Activated naive CD8-positive, alpha-beta T cell treated with anti-CD3 and anti-CD28 coated beads for 36 hours (primary cell): ENCODE results near the gene PTPN20. TPM values are rescaled to one million over a fixed set of nuclear protein-coding genes. Genes with fewer than 3 reads are reported as not detected.

ENCODE experiments used
- DNase-seq: peaks from one replicate; pipeline ENCODE4 v3.0.0; 2021
- H3K27ac Mint-ChIP-seq: one replicate; pipeline ENCODE4 v1.8.0; 2022; ENCODE audit warnings: mild to moderate bottlenecking, moderate library complexity, mixed read lengths
- H3K27me3 Mint-ChIP-seq: one replicate; pipeline ENCODE4 v1.8.0; 2022; ENCODE audit warnings: mild to moderate bottlenecking, mixed read lengths
- H3K36me3 Mint-ChIP-seq: one replicate; pipeline ENCODE4 v1.8.0; 2021; ENCODE audit warnings: mild to moderate bottlenecking, mixed read lengths
- H3K4me1 Mint-ChIP-seq: one replicate; pipeline ENCODE4 v1.8.0; 2021; ENCODE audit warnings: mixed read lengths
- H3K4me3 Mint-ChIP-seq: one replicate; pipeline ENCODE4 v1.8.0; 2022; ENCODE audit warnings: mild to moderate bottlenecking, moderate library complexity, mixed read lengths
- H3K9me3 Mint-ChIP-seq: one replicate; pipeline ENCODE4 v1.8.0; 2022; ENCODE audit warnings: mixed read lengths
- total RNA-seq, 2 experiments: library from RNA; stranded (reverse); gene quantifications; one replicate each; pipeline ENCODE4 v1.2.3, GENCODE V29; 2021

PTPN20 gene
- total RNA-seq, 2 experiments from 2014 or later: 1.8 to 2.6 TPM

- peaks cover 3% of the 10 kb centered on the region for H3K27me3 Mint-ChIP-seq
- no peaks in the 10 kb centered on the region for H3K36me3 Mint-ChIP-seq
- H3K4me3 Mint-ChIP-seq: no peak overlapping the region
- H3K9me3 Mint-ChIP-seq: no peaks in the 10 kb centered on the region
- DNase-seq: no peak
- H3K27ac Mint-ChIP-seq: no peak overlapping the region
- H3K4me1 Mint-ChIP-seq: peaks cover 4% of the 10 kb centered on the region
These were observed 112.2 kb downstream of the PTPN20 start for GRCh38 chr10:47023237-47024045.

DNA sequence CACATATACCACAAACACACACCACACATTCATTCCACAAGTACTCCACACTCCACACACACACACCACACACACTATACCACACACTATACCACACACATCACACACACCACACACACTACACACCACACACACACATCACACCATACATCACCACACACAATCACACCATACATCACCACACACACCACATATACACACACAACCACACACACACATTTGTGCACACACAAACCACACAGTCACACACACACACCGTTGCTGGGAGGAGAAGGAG lies 112.8 kb downstream of the PTPN20 start:
- DNase-seq: no peak
- Mint-ChIP-seq H3K36me3 (no peaks in the 10 kb centered on the region), H3K4me1 (peaks cover 4% of the 10 kb centered on the region), H3K27ac (no peak overlapping the region), H3K4me3 (no peak overlapping the region), H3K9me3 (no peaks in the 10 kb centered on the region), H3K27me3 (peaks cover 3% of the 10 kb centered on the region)

GRCh38 chr10:47024399-47025252 lies 113.4 kb downstream of the PTPN20 start:
- no peaks in the 10 kb centered on the region for H3K9me3 Mint-ChIP-seq
- peaks cover 4% of the 10 kb centered on the region for H3K4me1 Mint-ChIP-seq
- H3K36me3 Mint-ChIP-seq: no peaks in the 10 kb centered on the region
- H3K27ac Mint-ChIP-seq: no peak overlapping the region
- no peak overlapping the region for H3K4me3 Mint-ChIP-seq
- H3K27me3 Mint-ChIP-seq: peaks cover 3% of the 10 kb centered on the region
- DNase-seq: peak; percentile 72

DNA sequence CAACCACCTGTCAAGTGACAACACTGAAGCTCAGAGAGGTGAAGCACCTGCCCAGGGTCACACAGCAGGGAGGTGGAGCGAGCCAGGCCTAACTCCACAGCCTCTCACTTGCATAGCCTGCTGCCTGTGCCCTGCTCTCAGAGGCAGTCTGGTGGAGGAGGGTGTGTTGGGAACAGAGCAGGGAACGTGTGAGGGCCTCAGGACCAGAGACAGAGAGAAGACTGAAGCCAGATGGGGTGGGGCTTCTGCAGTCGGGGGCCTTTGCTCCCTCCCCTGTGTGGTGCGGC lies 114.0 kb downstream of the PTPN20 start:
- H3K4me3 Mint-ChIP-seq: no peak overlapping the region
- peaks cover 4% of the 10 kb centered on the region for H3K4me1 Mint-ChIP-seq
- no peaks in the 10 kb centered on the region for H3K9me3 Mint-ChIP-seq
- no peak overlapping the region for H3K27ac Mint-ChIP-seq
- no peak for DNase-seq
- no peaks in the 10 kb centered on the region for H3K36me3 Mint-ChIP-seq
- H3K27me3 Mint-ChIP-seq: peaks cover 3% of the 10 kb centered on the region

GRCh38 chr10:47025540-47026300 lies 114.5 kb downstream of the PTPN20 start:
- no peak overlapping the region for H3K27ac Mint-ChIP-seq
- no peaks in the 10 kb centered on the region for H3K36me3 Mint-ChIP-seq
- no peak for DNase-seq
- H3K4me1 Mint-ChIP-seq: peaks cover 4% of the 10 kb centered on the region
- H3K9me3 Mint-ChIP-seq: no peaks in the 10 kb centered on the region
- H3K27me3 Mint-ChIP-seq: peaks cover 3% of the 10 kb centered on the region
- H3K4me3 Mint-ChIP-seq: no peak overlapping the region

- Mint-ChIP-seq H3K36me3 (no peaks in the 10 kb centered on the region), H3K9me3 (no peaks in the 10 kb centered on the region), H3K4me1 (peaks cover 4% of the 10 kb centered on the region), H3K27me3 (peaks cover 3% of the 10 kb centered on the region), H3K27ac (no peak overlapping the region), H3K4me3 (no peak overlapping the region)
- no peak for DNase-seq
These were observed 115.3 kb downstream of the PTPN20 start for GRCh38 chr10:47026301-47027107.

GRCh38 chr10:47027108-47027783 lies 116.0 kb downstream of the PTPN20 start:
- Mint-ChIP-seq H3K36me3 (no peaks in the 10 kb centered on the region), H3K27ac (no peak overlapping the region), H3K27me3 (peaks cover 3% of the 10 kb centered on the region), H3K9me3 (no peaks in the 10 kb centered on the region), H3K4me1 (peaks cover 4% of the 10 kb centered on the region), H3K4me3 (no peak overlapping the region)
- DNase-seq: no peak

DNA sequence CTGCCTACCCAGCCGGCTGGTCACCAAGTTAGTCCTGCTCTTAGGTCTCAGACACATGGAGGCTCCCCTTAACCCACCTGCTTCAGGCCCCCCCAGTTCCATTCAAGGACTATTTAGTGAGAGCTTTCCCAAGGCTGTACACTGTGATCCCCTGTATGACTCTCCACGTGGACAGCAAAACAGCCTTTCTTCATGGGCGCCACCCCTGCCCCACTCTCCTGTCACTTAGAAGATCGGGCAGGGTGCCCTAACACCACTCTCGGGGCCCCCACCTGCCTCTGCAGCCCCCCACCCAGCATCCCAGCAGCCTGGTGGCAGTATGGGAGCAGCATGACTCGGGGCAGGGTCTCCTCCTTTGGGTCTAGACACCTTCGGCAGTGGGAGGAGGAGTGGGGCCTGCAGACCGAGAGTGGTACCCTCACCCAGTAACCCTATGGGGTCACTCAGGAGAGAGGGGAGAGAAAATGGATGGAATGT lies 116.6 kb downstream of the PTPN20 start:
- Mint-ChIP-seq H3K4me1 (peaks cover 4% of the 10 kb centered on the region), H3K27ac (no peak overlapping the region), H3K36me3 (no peaks in the 10 kb centered on the region), H3K27me3 (peaks cover 3% of the 10 kb centered on the region), H3K9me3 (no peaks in the 10 kb centered on the region), H3K4me3 (no peak overlapping the region)
- no peak for DNase-seq

DNA sequence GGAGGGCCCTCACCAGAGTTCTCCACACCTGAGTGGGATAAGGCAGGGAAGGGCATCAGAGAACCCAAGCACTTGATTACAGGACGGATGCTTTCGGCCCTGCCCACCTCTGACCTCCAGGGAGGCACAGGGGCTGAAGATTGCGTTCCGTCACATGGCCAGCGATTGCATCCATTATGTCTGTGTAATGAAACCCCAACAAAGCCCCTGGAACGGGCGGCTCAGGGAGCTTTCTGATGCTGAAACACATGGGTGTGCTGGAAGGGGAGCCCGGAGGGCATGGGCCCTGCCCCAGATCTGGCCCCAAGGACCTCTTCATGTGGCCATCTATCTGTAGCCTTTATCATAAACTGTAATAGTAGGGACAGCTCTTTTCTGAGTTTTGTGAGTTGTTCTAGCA lies 117.2 kb downstream of the PTPN20 start:
- no peak overlapping the region for H3K4me3 Mint-ChIP-seq
- no peak for DNase-seq
- H3K4me1 Mint-ChIP-seq: peaks cover 4% of the 10 kb centered on the region
- H3K36me3 Mint-ChIP-seq: no peaks in the 10 kb centered on the region
- no peaks in the 10 kb centered on the region for H3K9me3 Mint-ChIP-seq
- H3K27me3 Mint-ChIP-seq: peaks cover 3% of the 10 kb centered on the region
- no peak overlapping the region for H3K27ac Mint-ChIP-seq

DNA sequence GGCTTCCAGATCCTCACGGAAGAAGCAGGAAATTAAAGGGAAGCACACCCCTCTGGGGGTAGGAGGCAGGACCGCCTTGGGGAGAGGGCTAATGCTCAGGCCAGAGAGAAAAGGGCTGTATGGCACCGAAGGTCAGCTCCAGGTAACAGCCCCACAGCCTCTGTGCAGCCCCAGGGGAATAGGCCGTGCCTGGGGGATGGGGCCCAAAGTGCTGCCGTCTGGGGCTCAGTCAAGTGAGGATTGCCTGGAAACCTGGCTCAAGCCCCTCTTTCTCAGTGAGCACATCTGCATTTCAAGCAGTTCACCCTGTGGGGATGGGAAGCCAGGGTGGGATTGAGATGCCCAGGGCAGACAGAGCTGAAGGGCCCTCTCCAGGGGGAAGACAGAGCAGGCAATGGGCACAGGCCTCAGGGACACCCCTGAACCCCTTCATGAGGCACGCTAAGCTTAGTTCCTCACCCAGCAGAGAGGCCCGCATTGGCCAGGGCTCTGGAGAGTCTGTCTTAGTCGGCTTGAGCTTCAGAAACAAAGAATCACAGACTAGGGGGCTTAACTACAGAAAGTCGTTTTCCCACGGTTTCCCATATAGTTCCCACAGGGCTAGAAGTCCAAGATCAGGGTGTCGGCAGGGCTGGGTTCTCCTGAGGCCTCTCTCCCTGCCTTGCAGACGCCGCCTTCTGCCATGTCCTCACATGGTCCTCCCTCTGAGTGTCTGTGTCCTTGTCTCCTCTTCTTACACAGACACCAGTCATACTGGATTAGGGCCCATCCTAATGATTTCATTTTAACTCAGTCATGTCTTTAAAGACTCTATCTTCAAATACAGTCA lies 118.2 kb downstream of the PTPN20 start:
- H3K36me3 Mint-ChIP-seq: no peaks in the 10 kb centered on the region
- no peaks in the 10 kb centered on the region for H3K27me3 Mint-ChIP-seq
- no peak overlapping the region for H3K27ac Mint-ChIP-seq
- no peaks in the 10 kb centered on the region for H3K9me3 Mint-ChIP-seq
- no peak overlapping the region for H3K4me3 Mint-ChIP-seq
- no peak for DNase-seq
- peaks cover 4% of the 10 kb centered on the region for H3K4me1 Mint-ChIP-seq

DNA sequence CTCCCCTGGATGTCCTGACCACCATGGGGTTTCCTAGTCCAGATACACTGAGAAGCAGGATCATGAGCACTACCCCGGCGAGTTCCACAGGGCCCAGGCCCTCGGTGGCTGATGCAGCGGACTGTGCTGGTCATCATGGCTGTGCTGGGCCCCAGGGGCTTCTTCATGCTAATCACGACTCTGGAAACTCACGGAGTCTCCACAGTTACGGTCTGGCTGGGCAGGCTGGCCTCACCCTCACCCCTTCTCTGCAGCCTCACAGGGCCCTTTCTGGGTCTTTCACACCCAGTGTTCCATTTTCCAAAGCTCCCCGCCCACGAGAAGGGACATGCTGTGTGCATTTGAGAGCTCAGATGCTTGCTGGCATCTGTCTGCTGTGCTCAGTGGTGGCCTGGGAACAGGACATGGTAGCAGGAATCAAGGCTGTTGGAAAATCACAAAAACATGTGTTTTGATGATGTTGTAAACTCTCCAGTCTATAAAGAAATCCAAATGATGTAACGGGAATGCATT lies 119.0 kb downstream of the PTPN20 start:
- no peaks in the 10 kb centered on the region for H3K4me1 Mint-ChIP-seq
- no peak overlapping the region for H3K4me3 Mint-ChIP-seq
- no peak overlapping the region for H3K27ac Mint-ChIP-seq
- no peaks in the 10 kb centered on the region for H3K36me3 Mint-ChIP-seq
- DNase-seq: no peak
- H3K9me3 Mint-ChIP-seq: no peaks in the 10 kb centered on the region
- no peaks in the 10 kb centered on the region for H3K27me3 Mint-ChIP-seq

DNA sequence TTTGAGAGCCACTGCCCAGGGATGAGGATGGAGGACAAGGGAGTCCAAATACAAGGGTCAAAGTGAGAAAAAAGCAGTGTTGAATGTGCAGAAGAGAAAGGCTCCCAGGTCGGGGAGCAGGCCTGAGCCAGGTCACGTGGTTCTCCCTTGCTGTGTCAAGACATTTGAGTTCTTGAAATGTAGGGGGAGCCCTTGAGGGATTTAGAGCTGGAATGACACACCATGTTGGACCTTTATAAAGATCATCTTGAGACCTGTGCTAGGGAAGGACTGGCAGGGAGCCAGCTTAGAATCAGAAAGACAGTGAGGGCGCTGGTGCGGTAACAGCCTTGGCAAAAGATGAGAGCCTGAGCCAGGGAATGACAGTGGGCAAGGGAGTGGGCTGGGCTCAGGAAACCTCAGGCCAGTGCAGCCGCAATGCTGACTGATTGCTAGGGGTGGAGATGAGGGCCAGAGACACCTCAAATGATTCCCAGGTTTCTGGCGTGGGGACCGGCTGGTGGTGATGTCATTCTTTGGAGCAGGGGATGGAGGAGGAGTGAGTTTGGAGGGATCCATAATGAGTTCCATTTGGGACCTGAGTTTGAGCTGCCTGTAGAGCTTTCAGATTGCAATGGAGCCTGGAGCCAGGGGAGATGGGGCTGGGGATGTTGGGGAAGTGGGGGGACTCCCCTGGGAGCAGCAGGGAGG lies 120.1 kb downstream of the PTPN20 start:
- Mint-ChIP-seq H3K36me3 (no peaks in the 10 kb centered on the region), H3K4me3 (no peak overlapping the region), H3K27me3 (no peaks in the 10 kb centered on the region), H3K4me1 (no peaks in the 10 kb centered on the region), H3K27ac (no peak overlapping the region), H3K9me3 (no peaks in the 10 kb centered on the region)
- DNase-seq: no peak

DNA sequence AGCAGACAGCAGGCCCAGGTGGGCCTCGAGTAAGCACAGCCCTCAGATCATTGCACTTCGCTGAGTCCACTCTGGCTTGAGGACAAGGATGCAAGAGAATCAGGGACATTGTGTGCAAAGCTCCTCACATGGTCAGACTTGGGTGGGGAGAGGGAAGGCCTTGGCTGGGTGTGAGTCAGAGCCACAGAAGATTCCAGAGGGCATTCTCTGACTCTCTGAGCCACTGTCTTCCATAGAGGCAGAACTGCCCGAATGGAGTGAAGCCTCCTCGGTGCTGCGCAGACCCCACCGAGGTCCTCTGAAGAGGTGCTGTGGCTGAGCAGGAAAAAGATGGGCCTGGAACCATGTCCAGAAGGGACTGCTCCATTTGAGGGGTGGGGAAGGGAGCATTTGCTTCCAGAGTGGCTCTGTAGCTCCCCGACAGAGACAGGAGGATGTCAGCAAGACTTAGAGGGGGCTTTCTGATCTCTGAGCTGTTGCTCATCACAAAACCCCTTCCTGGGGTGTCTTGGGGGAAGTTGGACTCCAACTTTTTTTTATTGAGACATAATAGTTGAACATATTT lies 120.8 kb downstream of the PTPN20 start:
- Mint-ChIP-seq H3K36me3 (no peaks in the 10 kb centered on the region), H3K27ac (no peak overlapping the region), H3K9me3 (no peaks in the 10 kb centered on the region)

More for the DNA sequence above, 120.8 kb downstream of the PTPN20 start:
- H3K27me3 Mint-ChIP-seq: no peaks in the 10 kb centered on the region
- H3K4me1 Mint-ChIP-seq: no peaks in the 10 kb centered on the region
- no peak for DNase-seq
- H3K4me3 Mint-ChIP-seq: no peak overlapping the region
